Measurements from ENCODE around the gene GNPTAB.
"Not testable (repeated sequence)": the region's sequence is repeated elsewhere in the genome, so short reads cannot be mapped to it uniquely, and the experiment has no call there.

GNPTAB gene

GRCh38 chr12:101852998-101853397 is 22.2 kb upstream of the GNPTAB start:
- no peak for DNase-seq (ENCODE audit: low read depth)

DNA sequence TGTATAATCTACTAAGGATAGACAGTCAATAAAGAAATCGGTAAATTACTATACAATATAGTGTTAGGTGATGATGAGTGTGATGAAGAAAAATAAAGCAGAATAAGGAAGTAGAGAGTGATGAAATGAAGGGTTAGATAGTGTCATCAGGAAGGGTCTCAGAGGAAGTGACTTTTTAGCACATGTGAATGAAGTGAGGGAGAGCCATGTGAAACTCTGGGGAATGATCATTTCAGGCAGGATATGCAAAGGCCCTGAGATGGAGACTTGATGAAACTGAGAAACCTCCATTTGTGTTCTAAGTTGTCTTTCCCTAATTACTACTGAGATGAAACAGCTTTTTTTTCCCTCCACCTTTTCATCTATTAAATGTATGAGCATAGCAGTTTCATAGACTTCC is 19.4 kb upstream of the GNPTAB start:
- no peak for DNase-seq (ENCODE audit: low read depth)

DNA sequence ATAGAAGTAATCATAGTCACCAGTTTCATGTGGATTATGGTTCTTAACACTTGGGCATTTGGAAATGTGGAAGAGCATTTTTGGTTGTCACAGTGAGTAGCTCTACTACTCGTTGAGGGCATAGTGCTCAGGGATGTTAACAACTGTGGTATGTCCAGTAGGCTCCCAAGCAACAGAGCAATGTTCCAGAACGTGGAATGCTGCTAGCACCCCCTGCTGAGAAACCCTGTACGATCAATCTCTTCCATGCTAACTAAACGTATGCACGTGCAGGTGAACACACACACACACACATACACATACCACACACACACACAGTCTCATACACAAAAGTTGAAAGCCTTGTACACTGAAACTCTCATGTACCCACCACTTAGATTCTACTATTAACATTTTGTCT is 16.6 kb upstream of the GNPTAB start:
- DNase-seq (ENCODE audit: low read depth), result no peak

DNA sequence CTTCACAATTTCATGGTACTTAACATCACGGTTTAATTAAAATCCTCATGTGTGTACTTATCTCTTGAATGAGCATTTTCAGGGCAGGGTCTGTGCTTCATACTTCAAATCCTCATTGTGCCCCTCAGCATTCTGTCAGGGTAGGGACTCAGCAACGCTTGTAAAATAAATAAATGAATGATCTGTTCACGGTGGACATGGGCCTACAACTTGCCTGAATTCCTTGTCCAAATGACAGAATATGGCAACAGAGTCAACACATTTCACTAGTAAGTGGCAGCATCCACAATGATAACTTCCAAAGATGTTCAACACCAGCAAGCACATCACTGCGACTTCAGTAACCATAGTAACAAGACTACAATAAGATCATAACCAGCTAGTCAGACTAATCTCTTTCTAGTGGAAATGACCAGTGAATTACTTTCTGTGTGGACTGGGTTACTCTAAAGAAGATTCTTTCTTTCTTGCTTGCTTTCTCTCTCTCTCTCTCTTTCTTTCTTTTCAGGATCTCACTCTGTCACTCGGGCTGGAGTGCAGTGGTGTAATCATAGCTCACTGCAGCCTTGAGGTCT is 14.5 kb upstream of the GNPTAB start:
- DNase-seq (ENCODE audit: low read depth), result no peak

DNA sequence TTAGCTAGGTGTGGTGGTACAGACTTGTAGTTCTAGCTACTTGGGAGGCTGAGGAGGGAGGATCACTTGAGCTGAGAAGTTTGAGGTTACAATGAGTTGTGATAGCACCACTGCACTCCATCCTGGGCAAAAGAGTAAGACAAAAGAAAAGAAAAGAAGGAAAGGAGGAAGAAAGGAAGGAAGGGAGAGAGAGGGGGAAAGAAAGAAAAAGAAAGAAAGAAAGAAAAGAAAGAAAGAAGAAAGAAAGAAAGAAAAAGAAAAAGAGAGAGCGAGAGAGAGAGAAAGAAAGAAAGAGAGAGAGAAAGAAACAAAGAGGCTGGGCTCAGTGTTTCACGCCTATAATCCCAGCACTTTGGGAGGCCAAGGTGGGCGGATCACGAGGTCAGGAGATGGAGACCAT is 10.3 kb upstream of the GNPTAB start:
- DNase-seq (ENCODE audit: low read depth), result no peak

DNA sequence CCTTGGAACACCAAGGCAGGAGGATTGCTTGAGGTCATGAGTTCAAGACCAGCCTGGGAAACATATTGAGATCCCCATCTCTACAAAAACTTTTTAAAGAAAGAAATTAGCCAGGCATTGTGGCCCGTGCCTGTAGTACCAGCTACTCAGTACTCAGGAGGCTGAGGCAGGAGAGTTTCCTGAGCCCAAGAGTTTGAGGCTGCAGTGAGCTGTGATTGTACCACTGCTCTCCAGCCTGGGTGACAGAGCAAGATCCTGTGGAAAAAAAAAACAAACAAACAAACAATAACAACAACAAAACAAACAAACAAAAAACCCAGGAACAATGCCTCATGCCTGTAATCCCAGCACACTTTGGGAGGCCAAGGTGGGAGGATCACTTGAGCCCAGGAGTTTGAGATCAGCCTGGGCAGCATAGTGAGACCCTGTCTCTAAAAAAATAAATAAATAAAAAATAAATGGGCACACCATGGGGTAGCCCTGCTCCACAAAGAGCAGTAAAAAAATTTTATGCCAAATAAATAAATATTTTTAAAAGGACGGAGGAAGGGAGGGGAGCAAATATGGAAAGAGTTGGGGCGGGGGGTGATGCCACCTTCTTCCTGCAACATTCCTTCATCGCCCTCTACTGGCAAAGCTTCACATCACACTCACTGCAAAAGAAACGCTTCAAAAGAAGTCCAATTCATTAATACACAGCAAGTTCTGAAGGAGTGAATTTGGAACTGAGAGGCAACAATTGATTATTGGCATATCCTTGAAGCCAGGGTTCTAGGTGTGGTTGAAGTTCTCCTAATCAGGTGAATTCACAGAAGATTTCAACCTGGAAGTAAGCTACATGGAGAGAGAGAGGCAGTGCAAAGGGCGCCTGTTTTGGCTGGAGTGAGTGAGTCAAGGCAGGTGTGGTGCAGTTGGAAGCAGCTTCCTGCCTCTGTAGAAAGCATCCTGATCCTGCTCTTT is 8.8 kb upstream of the GNPTAB start:
- no peak for DNase-seq (ENCODE audit: low read depth)

DNA sequence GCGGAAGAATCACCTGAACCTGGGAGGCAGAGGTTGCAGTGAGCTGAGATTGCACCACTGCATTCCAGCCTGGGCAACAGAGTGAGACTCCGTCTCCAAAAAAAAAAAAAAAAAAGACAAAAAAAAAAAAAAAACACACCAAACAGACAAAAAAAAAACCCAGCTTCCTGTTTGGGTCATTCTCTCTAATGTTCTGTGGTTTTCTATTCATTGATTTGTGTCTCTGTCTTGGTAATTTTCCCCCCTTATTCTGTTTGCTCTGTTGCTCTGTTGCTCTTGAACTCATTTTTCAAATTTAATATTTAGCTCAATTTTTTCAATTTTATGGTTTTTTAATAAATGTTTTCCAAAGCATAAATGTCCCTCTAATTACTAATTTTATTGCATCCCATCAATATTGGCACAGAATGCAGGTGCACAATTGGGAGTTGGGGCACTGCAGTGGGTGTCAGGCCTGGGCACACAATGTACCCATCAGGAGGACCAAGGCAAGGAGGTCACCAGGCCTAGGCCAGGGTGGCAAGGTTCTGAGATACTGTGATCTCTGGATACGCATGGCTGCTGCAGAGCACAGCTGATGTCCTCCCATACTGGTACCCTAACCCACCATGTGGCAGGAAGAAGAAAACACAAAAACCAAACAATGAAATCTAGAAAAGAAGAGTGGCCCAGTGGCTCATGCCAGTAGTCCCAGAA is 8.0 kb upstream of the GNPTAB start:
- DNase-seq (ENCODE audit: low read depth), result no peak

- no peak for DNase-seq (ENCODE audit: low read depth)
Observed at GRCh38 chr12:101832030-101832429, 1.3 kb upstream of the GNPTAB start.

GRCh38 chr12:101829639-101830366 is 956 bp downstream of the GNPTAB start:
- no peak for DNase-seq (ENCODE audit: low read depth)

DNA sequence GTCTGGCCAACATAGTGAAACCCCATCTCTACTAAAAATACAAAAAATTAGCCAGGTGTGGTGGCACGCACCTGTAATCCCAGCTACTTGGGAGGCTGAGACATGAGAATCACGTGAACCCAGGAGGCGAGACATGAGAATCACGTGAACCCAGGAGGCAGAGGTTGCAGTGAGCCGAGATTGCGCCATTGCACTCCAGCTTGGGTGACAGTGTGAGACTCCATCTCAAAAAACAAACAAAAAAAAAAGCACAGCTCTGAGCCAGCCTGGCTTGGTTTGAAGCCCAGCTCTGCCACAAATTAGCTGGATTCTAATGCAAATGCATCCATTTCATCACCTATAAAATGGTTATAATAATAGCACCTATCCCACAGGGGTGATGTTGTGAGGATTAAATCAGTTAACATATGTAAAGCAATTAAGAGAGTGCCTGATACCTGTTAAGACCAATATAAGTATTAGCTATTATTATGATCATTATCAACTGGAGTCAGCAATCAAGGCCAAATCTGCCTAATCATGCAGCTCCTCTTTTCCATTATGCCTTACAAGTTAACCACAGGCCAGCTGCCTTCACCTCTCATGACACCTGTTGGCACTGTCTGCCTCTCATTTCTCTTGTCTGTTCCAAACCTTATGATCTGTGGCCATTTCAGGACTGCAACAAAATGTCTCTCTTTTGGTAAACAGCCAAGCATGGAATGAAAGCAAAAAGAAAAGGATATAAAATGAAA is 2.1 kb downstream of the GNPTAB start:
- no peak for DNase-seq (ENCODE audit: low read depth)

DNA sequence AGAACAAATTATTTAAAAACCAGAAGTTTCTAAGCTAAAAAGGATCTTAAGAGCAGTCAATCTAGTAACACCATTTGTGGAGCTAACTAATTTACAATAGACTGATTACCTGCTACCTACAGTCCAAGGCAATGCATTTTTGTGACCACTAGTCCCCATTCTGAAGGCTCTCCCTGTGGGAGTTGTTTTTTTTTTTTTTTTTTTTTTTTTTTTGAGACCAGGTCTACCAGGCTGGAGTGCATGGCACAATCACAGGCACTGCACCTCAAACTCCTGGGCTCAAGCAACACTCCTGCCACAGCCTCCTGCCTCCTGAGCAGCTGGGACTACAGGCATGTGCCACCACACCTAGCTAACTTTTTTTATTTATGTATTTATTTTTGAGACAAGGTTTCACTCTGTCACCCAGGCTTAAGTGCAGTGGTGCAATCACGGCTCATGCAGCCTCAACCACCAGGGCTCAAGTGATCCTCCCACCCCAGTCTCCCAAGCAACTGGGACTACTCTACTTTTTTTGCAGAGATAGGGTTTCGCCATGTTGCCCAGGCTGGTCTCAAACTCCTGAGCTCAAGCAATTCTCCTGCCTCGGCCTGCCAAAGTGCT is 3.9 kb downstream of the GNPTAB start:
- DNase-seq (ENCODE audit: low read depth), result no peak

- DNase-seq (ENCODE audit: low read depth), result no peak
Observed at GRCh38 chr12:101824831-101825230, 5.9 kb downstream of the GNPTAB start.

GRCh38 chr12:101823891-101824290 is 6.9 kb downstream of the GNPTAB start:
- DNase-seq (ENCODE audit: low read depth), result peak; percentile 43

DNA sequence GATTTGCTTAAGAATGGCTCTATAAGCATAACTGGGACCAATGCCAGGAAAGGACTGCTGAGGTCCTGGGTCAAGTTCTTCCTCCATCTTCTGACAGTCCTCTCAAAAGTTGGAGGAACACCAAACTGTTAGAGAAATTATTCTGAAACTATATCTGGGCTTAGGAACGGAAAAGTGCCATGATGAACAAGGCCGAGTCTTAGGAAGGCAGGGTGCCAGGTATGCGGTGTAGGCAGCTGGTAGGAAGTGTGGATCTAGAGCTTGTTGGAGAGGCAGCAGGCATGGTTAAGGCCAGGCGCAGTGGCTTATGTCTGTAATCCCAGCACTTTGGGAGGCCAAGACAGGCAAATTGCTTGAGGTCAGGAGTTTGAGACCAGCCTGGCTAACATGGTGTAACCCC is 7.7 kb downstream of the GNPTAB start:
- no peak for DNase-seq (ENCODE audit: low read depth)

DNA sequence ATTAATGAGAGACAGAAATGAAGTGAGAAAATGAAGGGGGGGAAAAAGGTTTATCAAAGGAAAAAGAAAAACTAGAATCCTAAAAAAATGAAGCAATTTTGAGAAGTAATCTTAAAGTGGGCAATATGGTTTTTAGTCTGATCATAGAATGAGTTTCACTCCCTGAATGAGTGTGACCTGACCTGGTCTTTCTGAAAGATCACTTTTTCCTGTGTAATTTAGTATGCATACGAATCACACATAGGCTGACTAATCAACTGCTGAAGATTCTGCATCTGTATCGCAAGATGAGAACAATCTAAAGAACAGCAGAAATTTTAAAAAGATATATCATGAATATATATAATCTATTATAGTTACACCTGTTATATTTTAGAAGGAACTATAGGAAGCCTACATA is 11.3 kb downstream of the GNPTAB start:
- DNase-seq (ENCODE audit: low read depth), result no peak

GRCh38 chr12:101818689-101819088 is 12.1 kb downstream of the GNPTAB start:
- not testable (repeated sequence) for DNase-seq (ENCODE audit: low read depth)

- DNase-seq (ENCODE audit: low read depth), result no peak
Observed at GRCh38 chr12:101813117-101813516, 17.6 kb downstream of the GNPTAB start.

DNA sequence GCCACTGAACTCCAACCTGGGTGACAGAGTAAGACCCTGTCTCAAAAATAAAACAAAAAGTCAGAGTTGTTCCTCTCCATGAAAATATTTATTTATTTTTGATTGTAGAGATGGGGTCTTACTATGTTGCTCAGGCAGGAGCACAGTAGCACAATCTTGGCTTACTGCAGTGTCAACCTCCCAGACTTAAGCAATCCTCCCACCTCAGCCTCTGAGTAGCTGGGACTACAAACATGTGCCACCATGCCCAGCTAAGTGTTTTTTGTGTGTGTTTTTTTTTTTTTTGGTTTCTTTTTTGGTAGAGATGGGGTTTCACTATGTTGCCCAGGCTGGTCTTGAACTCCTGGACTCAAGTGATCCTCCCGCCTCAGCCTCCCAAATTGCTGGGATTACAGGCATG is 18.0 kb downstream of the GNPTAB start:
- DNase-seq (ENCODE audit: low read depth), result not testable (repeated sequence)

DNA sequence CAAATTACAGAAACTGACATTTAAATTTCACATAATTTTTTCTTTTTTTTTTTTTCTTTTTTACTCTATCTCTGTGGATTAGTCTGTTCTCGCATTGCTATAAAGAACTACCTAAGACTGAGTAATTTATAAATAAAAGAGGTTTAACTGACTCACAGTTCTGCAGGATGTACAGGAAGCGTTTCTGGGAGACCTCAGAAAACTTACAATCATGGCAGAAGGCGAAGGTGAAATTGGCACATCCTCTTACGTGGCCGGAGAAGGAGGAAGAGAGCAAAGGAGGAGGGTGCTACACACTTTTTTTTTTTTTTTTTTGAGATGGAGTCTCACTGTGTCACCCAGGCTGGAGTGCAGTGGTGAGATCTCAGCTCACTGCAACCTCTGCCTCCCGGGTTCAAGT is 19.4 kb downstream of the GNPTAB start:
- not testable (repeated sequence) for DNase-seq (ENCODE audit: low read depth)

GRCh38 chr12:101809208-101809607 is 21.6 kb downstream of the GNPTAB start:
- DNase-seq (ENCODE audit: low read depth), result no peak

GRCh38 chr12:101806265-101806664 is 24.5 kb downstream of the GNPTAB start:
- DNase-seq (ENCODE audit: low read depth), result no peak

Measured in CMK (cell line).